ENCODE results near the gene PTPRG.
"Not testable (repeated sequence)": the region's sequence is repeated elsewhere in the genome, so short reads cannot be mapped to it uniquely, and the experiment has no call there.

GRCh38 chr3:61698278-61699072 is 137.1 kb downstream of the PTPRG start:
- TF ChIP-seq EP300, CTCF, POLR2AphosphoS5 (IDR thresholded peaks at IDR 0.05): not testable (repeated sequence)
